CD4-positive, alpha-beta T cell treated with Interleukin-12 subunit alpha and Interleukin-12 subunit beta, for 1 hour (primary cell): ENCODE measurements around the gene BRICD5.
"Not testable (repeated sequence)": the region's sequence is repeated elsewhere in the genome, so short reads cannot be mapped to it uniquely, and the experiment has no call there.

ENCODE experiments used
- DNase-seq: peaks from one replicate; pipeline ENCODE4 v3.0.0-alpha.2; 2020

BRICD5 gene

GRCh38 chr16:2210386-2211365, at the start of gene BRICD5:
TSS of gene BRICD5 (minus strand) at chr16:2210863. CDS start at chr16:2210833, 30 bp downstream.
- no peak for DNase-seq

DNA sequence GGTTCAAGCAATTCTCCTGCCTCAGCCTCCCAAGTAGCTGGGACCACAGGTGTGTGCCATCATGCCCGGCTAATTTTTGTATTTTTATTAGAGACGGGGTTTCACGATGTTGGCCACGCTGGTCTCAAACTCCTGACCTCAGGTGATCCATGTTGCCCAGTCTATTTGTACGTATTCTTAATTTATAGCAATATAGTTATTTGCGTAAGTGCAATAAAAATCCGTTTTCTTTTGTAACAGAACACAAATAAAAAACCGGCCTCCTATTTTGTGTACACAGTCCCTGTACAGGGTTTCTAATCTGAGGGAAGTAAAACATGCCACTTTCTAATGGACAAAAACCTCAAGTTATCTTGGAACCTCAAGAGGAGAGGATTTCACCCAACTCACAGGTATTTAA, 49.6 kb upstream of the BRICD5 start:
- no peak for DNase-seq

DNA sequence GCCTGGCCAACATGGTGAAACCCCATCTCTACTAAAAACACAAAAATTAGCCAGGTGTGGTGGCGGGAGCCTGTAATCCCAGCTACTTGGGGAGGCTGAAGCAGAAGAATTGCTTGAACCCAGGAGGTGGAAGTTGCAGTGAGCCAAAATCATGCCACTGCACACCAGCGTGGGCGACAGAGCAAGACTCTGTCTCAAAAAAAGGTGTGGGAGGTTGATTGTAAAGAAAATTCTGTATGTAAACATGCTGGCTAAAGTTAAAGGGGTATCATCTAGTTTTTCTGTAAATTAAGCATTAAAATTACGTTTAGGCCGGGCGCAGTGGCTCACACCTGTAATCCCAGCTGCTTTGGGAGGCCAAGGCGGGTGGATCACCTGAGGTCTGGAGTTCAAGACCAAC, 47.9 kb upstream of the BRICD5 start:
- not testable (repeated sequence) for DNase-seq

GRCh38 chr16:2257726-2258125, 47.1 kb upstream of the BRICD5 start:
- no peak for DNase-seq

- no peak for DNase-seq
Measured at GRCh38 chr16:2256531-2257140, 46.0 kb upstream of the BRICD5 start.

GRCh38 chr16:2253293-2253692, 42.6 kb upstream of the BRICD5 start:
- DNase-seq: no peak

- DNase-seq: no peak
Measured at GRCh38 chr16:2252806-2253148, 42.1 kb upstream of the BRICD5 start.

DNA sequence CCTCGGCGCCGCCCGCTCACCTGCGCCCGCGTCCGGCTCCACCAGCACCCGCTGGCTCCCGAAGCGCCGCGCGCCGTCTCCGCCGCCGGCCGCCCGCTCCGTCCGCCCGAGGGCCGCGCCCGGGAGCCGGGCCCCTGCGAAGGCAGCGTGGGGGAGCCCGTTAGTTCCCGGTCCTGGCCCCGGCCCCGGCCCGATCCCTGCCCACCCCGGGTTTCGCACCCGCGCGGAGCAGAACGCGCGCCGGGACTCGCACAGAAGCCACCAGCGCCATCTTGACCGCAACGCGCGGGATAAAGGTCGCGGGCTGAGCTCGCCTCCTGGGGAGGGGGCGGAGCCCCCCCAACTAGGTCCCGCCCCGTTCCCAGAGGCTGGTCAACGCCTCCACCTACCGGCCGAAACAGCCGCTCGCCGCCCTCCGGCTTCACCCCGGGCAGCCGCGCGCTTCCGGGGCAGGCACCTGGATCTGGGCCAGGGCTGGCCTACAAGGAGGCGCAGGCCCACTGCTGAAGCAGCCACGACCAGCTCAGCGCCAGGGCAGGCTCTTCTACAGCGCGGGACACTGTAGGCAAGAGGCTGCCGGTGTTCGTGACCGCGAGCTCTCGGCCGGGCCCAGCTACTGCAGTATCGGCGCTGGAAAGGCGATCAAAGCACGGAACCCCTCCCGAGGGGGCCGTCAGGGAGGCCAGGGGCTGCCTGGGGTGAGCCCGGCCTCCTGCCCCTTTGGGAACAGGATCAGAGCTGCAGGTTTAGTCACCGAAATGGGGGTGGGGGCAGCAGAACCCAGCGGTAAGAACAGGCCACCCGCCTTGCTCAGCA, 40.8 kb upstream of the BRICD5 start, which contains the start of gene ECI1:
Gene ECI1 (minus strand): TSS at position 292 of the 816 bp plus-strand sequence. CDS start 21 bp downstream, at position 271.
- DNase-seq: peak; percentile 90

GRCh38 chr16:2250652-2251295, 40.1 kb upstream of the BRICD5 start:
- peak; percentile 56 for DNase-seq

DNA sequence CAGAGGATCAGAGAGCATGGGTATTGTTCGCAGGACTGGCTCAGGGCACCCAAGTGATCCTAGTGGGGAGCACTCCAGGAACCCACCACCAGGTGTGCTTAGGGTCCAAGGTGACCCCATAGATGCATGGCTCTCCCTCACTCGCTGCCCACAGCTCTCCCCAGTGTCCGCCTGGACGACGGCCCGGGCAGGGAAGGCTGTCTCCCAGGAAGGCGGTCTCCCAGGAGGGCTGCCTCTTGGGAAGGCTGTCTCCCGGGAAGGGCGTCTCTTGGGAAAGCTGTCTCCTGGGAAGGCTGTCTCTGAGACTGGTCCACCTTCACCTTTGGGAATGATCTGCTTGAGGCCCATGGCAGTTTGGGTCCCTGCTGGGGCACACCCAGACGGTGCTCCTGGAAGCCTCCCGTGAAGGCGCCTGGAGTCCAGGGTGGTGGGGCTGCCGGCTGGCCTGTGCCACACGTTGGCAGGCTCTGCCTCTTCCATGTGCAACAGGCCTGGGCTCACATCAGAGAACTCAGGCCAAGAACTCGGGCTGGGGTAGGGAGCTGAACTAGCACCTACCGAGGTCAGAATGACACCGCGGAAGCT, 35.7 kb upstream of the BRICD5 start:
- no peak for DNase-seq

- DNase-seq: no peak
Measured at GRCh38 chr16:2244926-2245795, 34.5 kb upstream of the BRICD5 start.

GRCh38 chr16:2244301-2244700, 33.6 kb upstream of the BRICD5 start:
- no peak for DNase-seq

DNA sequence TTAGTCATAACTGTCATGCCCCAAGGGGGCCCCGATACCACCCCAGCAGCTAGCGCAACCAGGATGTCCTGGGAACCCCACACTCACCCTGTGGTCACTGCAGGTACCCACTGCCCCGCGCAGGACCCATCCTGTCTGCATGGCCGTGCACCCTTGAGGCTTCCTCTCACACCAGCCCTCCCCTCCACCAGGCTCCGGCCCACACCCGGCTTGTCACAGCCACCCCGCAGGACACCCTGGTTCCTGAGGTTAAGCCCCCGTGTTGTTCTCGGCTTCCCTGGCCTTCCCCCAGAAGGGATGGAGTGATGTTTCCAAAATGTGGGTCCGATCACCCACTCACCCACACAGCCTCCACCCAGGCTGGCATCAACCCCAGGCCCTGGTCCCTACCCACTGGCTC, 33.1 kb upstream of the BRICD5 start:
- no peak for DNase-seq

DNA sequence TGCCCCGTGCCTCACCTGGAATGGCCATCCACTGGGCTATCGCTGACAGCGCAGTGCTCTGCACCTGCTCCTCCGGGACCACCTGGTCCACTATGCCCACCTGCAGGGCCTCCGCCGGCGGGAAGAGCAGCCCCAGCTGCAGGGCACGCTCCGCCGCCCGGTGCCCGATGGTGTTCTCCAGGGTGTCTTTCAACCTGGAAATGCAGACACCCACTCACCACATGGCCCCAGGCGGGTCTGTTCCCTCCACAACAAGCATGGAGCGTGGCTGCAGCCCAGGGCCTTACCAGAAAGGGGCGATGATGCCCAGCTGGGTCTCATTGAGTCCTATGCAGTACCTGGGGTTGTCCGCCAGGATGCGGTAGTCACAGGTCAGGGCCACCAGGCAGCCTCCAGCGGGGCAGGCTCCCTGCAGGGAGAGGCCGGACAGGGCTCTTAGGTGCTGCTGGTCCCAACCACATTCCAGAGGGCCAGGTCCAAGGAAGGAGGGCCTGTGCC, 32.4 kb upstream of the BRICD5 start:
- no peak for DNase-seq

DNA sequence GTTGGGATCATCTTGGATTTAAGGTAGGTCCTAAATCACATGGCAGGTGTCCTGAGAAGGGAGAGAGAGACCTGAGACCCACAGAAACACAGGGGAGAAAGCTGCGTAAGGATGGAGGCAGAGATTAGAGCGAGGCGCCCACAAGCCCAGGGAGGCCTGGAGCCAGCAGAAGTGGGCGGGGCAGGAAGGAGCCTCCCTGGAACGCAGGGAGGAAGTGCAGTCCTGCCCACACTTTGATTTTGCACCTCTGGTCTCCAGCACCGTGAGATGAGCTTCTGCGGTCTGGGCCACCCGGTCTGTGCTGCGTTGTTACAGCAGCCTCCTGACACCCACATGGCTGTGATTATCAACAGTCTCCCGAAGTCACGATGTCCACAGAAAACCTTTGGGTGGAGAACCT, 31.9 kb upstream of the BRICD5 start:
- no peak for DNase-seq

- DNase-seq: not testable (repeated sequence)
Measured at GRCh38 chr16:2240331-2240730, 29.7 kb upstream of the BRICD5 start.

- no peak for DNase-seq
Measured at GRCh38 chr16:2238838-2239675, 28.4 kb upstream of the BRICD5 start.

DNA sequence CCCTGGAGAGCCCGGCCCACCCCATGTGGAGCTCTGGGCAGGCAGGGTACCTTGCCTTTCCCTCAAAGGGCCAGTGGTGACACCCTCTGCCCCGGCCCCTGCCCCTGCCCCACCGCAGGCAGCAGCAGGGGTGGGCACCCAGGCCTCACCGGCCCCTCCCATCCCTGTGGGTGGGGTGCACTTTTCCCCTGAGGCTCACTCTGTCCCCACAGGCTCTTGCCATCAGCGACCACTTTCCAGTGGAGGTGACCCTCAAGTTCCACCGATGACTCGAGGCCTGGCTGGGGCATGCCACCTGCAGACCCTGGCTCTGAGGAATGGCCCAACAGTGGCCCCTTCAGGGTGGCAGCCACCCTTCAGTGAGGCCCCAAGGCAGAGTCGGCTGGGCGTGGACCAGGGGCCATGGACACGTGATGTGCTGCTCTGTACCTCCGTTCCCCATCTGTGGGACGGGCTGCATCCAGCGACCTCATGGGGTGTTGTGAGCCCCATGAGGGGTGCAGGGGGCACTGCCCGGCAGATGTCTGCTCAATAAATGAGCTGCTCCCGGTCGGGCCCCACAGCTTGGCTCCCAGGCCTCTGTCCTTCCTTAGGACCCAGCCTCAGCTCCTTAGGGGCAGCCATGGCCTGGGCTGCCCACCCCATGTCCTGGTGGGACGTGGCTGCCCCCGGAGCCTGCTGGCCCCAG, 27.6 kb upstream of the BRICD5 start:
- DNase-seq: no peak

GRCh38 chr16:2237493-2238149, 27.0 kb upstream of the BRICD5 start:
- DNase-seq: no peak
